Right lobe of liver (tissue), 4 donors: ENCODE measurements around the gene HCAR2.

ENCODE experiments used
- POLR2A ChIP-seq: fragments of 450-650 bp; IDR thresholded peaks from one replicate; pipeline ENCODE4 v1.6.1; 2017; ENCODE audit warnings: antibody characterized with exemption, mild to moderate bottlenecking
- TF ChIP-seq, protein P1 (sequence below), 4 donors: fragments of 200-600 bp in 3 of 4; fragments of 450-650 bp in 1 of 4; IDR thresholded peaks; one replicate each; pipeline versions ENCODE4 v1.5.1 to v1.8.0; 2016 to 2022; ENCODE audit warnings: antibody characterized with exemption in 4 of 4, mild to moderate bottlenecking in 2 of 4
- donor health status: DM: no; HTN: no; CAD: no.
- donor health status: DM: no; HTN: no; CAD: no.
- donor health status: DM: no; HTN: yes; CAD: no.

DNA sequence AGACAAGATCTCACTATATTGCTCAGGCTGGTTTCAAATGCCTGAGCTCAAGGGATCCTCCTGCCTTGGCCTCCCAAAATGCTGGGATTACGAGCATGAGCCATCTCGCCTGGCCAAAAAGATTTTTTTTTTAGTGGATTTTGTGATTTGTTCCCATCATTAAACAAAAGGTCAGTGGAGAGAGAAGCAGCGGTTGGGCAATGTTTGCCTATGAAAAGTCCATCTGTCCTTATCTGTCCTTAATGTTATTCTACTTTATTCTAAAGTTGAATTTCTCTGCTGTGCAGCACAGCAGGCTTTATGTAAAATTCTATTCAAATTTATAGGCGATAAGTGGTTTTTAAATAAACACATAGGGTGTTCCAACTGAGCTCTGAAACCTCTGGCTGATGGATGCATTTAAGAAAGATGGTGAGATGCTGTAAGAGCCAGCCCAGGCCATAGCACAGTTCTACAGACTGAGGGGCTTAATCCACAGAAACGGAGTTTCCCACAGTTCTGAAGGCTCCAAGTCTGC is 18.8 kb downstream of the HCAR2 start:
- TF ChIP-seq, protein P1, sequence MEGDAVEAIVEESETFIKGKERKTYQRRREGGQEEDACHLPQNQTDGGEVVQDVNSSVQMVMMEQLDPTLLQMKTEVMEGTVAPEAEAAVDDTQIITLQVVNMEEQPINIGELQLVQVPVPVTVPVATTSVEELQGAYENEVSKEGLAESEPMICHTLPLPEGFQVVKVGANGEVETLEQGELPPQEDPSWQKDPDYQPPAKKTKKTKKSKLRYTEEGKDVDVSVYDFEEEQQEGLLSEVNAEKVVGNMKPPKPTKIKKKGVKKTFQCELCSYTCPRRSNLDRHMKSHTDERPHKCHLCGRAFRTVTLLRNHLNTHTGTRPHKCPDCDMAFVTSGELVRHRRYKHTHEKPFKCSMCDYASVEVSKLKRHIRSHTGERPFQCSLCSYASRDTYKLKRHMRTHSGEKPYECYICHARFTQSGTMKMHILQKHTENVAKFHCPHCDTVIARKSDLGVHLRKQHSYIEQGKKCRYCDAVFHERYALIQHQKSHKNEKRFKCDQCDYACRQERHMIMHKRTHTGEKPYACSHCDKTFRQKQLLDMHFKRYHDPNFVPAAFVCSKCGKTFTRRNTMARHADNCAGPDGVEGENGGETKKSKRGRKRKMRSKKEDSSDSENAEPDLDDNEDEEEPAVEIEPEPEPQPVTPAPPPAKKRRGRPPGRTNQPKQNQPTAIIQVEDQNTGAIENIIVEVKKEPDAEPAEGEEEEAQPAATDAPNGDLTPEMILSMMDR (IDR thresholded peaks at IDR 0.05), result no peak
- TF ChIP-seq POLR2A, result no peak
